Ishikawa (cell line): Measurements from ENCODE around the gene HNRNPA2B1.

Experiments used
- CEBPB ChIP-seq: IDR thresholded peaks from 2 replicates; pipeline ENCODE4 v1.6.1; 2012
- CREB1 ChIP-seq: IDR thresholded peaks from 2 replicates; pipeline ENCODE4 v1.6.1; 2012; ENCODE audit warnings: low read depth
- EGR1 ChIP-seq: IDR thresholded peaks from 2 replicates; pipeline ENCODE4 v1.6.1; 2012
- EP300 ChIP-seq: IDR thresholded peaks from 2 replicates; pipeline ENCODE4 v1.6.1; 2012; ENCODE audit warnings: borderline replicate concordance
- FOXM1 ChIP-seq: IDR thresholded peaks from 2 replicates; pipeline ENCODE4 v1.6.1; 2012; ENCODE audit warnings: low read depth, borderline replicate concordance
- NFIC ChIP-seq: IDR thresholded peaks from 2 replicates; pipeline ENCODE4 v1.6.1; 2012
- REST ChIP-seq: IDR thresholded peaks from 2 replicates; pipeline ENCODE4 v1.6.1; 2012; ENCODE audit warnings: low read depth, mild to moderate bottlenecking
- TAF1 ChIP-seq: IDR thresholded peaks from 2 replicates; pipeline ENCODE4 v1.6.1; 2012; ENCODE audit warnings: low read depth, mild to moderate bottlenecking
- TCF12 ChIP-seq: IDR thresholded peaks from 2 replicates; pipeline ENCODE4 v1.6.1; 2012; ENCODE audit warnings: low read depth
- TEAD4 ChIP-seq: IDR thresholded peaks from 2 replicates; pipeline ENCODE4 v1.6.1; 2012
- ZBTB7A ChIP-seq: IDR thresholded peaks from 2 replicates; pipeline ENCODE4 v1.6.1; 2012; ENCODE audit warnings: low read depth
- TF ChIP-seq, protein P1 (sequence below): IDR thresholded peaks from 2 replicates; pipeline ENCODE4 v1.6.1; 2012
- TF ChIP-seq, protein P2 (sequence below): IDR thresholded peaks from 2 replicates; pipeline ENCODE4 v1.6.1; 2012

Gene HNRNPA2B1

GRCh38 chr7:26198781-26199169 lies 1.8 kb downstream of the HNRNPA2B1 start:
- TF ChIP-seq CREB1 (no peak), REST (no peak)
- TF ChIP-seq, protein P1, sequence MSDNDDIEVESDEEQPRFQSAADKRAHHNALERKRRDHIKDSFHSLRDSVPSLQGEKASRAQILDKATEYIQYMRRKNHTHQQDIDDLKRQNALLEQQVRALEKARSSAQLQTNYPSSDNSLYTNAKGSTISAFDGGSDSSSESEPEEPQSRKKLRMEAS, result no peak

GRCh38 chr7:26198133-26198780 lies 2.3 kb downstream of the HNRNPA2B1 start:
- no peak for TF ChIP-seq TAF1
- TF ChIP-seq, protein P1, result no peak
- TF ChIP-seq REST, result no peak

DNA sequence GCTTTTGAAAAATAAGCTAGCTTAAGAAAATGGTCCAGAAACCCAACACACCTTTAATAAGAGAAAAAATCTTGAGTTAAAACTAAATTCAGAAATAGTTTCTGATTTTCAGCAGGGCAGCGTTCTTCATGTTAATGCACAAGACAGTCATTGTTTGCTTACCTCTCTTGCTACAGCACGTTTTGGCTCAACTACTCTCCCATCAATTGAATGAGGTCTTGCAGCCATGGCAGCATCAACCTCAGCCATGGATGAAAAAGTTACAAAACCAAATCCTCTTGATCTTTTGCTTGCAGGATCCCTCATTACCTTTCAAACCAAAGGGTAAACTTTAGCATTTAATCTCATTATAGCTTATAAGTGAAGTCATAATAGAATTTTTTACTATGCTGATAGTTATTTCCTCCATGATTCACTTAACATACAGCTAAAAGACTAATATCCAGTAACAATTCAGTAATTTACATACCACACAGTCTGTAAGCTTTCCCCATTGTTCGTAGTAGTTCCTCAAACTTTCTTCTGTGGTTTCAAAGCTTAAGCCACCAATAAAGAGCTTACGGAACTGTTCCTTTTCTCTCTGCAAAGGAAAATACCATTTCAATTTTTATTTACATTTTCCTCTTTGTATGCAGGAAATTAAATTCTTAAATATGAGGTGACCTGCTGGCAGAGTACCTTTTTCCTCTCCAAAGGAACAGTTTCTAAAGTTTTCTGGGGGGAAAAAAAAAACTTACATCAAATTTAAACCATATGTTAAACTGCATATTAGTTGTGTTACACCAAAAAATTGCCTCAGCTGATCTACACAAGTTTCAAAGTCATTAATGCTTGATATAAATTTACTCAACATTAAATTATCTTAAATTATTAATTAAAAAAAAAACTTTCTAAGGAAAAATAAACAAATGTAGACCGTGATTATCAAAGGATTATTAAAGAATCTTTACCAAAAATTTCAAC lies 3.1 kb downstream of the HNRNPA2B1 start:
- no peak for TF ChIP-seq ZBTB7A
- TF ChIP-seq REST, result no peak
- TF ChIP-seq TCF12, result no peak
- TF ChIP-seq, protein P2, sequence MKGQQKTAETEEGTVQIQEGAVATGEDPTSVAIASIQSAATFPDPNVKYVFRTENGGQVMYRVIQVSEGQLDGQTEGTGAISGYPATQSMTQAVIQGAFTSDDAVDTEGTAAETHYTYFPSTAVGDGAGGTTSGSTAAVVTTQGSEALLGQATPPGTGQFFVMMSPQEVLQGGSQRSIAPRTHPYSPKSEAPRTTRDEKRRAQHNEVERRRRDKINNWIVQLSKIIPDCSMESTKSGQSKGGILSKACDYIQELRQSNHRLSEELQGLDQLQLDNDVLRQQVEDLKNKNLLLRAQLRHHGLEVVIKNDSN, result no peak

DNA sequence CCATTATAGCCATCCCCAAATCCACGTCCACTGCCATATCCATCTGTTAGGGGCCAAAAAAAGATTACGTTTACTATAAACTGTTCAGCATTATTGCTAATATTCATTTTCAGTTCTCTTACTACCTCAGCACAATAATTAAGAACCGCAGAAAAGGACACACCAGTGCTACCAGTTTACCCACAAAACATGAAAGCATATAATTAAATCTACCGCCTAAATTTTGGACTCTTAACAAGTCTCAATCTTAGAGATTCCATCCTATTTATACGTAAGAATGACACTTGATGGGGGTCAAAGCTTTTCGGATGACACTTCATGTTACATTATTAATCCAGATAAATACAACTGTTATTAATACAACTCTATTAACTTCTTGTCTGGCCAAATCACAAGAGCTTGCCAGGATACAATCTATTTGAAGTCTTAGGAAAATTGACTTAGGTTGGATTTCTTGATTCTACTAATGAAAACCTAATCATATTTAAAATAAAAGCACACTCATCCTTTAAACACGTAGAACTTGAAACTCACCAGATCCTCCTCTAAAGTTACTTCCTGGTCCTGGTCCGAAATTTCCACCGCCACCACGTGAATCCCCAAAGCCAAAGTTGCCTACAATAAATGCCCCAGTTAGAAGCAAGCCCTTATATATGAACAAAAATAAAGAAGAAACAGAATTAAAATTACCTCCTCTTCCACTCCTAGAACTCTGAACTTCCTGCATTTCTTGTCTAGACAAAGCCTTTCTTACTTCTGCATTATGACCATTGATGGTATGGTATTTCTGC lies 4.5 kb downstream of the HNRNPA2B1 start:
- TF ChIP-seq FOXM1 (no peak), EP300 (no peak), TEAD4 (no peak), EGR1 (no peak), REST (no peak), TAF1 (no peak), NFIC (no peak), ZBTB7A (no peak), CEBPB (no peak)
- TF ChIP-seq, protein P1, result no peak
